Activated CD4-positive, alpha-beta memory T cell treated with anti-CD3 and anti-CD28 coated beads, Interleukin-2, amount 10 ng/mL, durations not matched to agents 7 days and 5 days (primary cell): ENCODE measurements around the gene IL9. TPM values are rescaled to one million over a fixed set of nuclear protein-coding genes. Genes with fewer than 3 reads are reported as not detected.

Source experiments
- CTCF ChIA-PET: fragments of 350-600 bp; sonication (Branson Sonifier 250); formaldehyde crosslinking; loops from one replicate; lab custom pipeline; 2021; ENCODE audit warnings: antibody characterized with exemption, inconsistent platforms; lab: Charles Lee
- POLR2A ChIA-PET: fragments of 350-600 bp; sonication (Branson Sonifier 250); formaldehyde crosslinking; loops from one replicate; lab custom pipeline; 2021; ENCODE audit warnings: antibody characterized with exemption; lab: Charles Lee
- DNase-seq: peaks from one replicate; pipeline ENCODE4 v3.0.0-alpha.2; 2020
- H3K27ac Mint-ChIP-seq: one replicate; pipeline ENCODE4 v1.8.0; 2021; ENCODE audit warnings: mild to moderate bottlenecking, mixed read lengths
- H3K27me3 Mint-ChIP-seq: one replicate; pipeline ENCODE4 v1.8.0; 2021; ENCODE audit warnings: mixed read lengths
- H3K36me3 Mint-ChIP-seq: one replicate; pipeline ENCODE4 v1.8.0; 2021; ENCODE audit warnings: low read depth, mixed read lengths
- H3K4me1 Mint-ChIP-seq: one replicate; pipeline ENCODE4 v1.8.0; 2021; ENCODE audit warnings: mixed read lengths
- H3K4me3 Mint-ChIP-seq: one replicate; pipeline ENCODE4 v1.8.0; 2021; ENCODE audit warnings: mild to moderate bottlenecking, mixed read lengths
- H3K9me3 Mint-ChIP-seq: one replicate; pipeline ENCODE4 v1.8.0; 2021; ENCODE audit warnings: mixed read lengths
- total RNA-seq, 2 experiments: library from RNA; stranded (reverse); gene quantifications; one replicate each; pipeline ENCODE4 v1.2.3, GENCODE V29; 2021

The IL9 gene
- total RNA-seq: not detected

- H3K27ac Mint-ChIP-seq: no peak within 1 kb of the TSS
- H3K36me3 Mint-ChIP-seq: no peaks in the 10 kb centered on the region
- peaks cover 14% of the 10 kb centered on the region for H3K4me1 Mint-ChIP-seq
- ChIA-PET CTCF (no interaction called here), POLR2A (no interaction called here)
- DNase-seq: no peak
- no peaks in the 10 kb centered on the region for H3K9me3 Mint-ChIP-seq
- no peak within 1 kb of the TSS for H3K4me3 Mint-ChIP-seq
- peaks cover 60% of the 10 kb centered on the region for H3K27me3 Mint-ChIP-seq
Observed at GRCh38 chr5:135895474-135896006, at the start of gene IL9. TSS of gene IL9 (minus strand) at chr5:135895841. CDS start at chr5:135895816, 25 bp downstream.

GRCh38 chr5:135944967-135945560 is 49.4 kb upstream of the IL9 start:
- H3K27me3 Mint-ChIP-seq: peaks cover 22% of the 10 kb centered on the region
- peak; percentile 20 for DNase-seq
- CTCF ChIA-PET: interaction anchor here (0.7 to 1.5 kb wide), 5 partner anchors 40 to 228 kb away, joined by 3 to 5 read pairs (median 3); no protein-coding TSS in a partner anchor
- no peak overlapping the region for H3K4me3 Mint-ChIP-seq
- H3K27ac Mint-ChIP-seq: no peak overlapping the region
- H3K4me1 Mint-ChIP-seq: no peaks in the 10 kb centered on the region
- no peaks in the 10 kb centered on the region for H3K36me3 Mint-ChIP-seq
- POLR2A ChIA-PET: no interaction called here
- no peaks in the 10 kb centered on the region for H3K9me3 Mint-ChIP-seq

GRCh38 chr5:135944564-135944963 is 48.9 kb upstream of the IL9 start:
- CTCF ChIA-PET: interaction anchor here (1.4 to 1.5 kb wide), 4 partner anchors 39 to 229 kb away, joined by 3 to 5 read pairs (median 4); no protein-coding TSS in a partner anchor
- DNase-seq: no peak
- H3K4me3 Mint-ChIP-seq: no peak overlapping the region
- no peaks in the 10 kb centered on the region for H3K9me3 Mint-ChIP-seq
- H3K27ac Mint-ChIP-seq: no peak overlapping the region
- H3K36me3 Mint-ChIP-seq: no peaks in the 10 kb centered on the region
- POLR2A ChIA-PET: no interaction called here
- no peaks in the 10 kb centered on the region for H3K4me1 Mint-ChIP-seq
- H3K27me3 Mint-ChIP-seq: peaks cover 25% of the 10 kb centered on the region

- Mint-ChIP-seq H3K27ac (no peak overlapping the region), H3K9me3 (no peaks in the 10 kb centered on the region), H3K27me3 (peaks cover 34% of the 10 kb centered on the region), H3K4me1 (no peaks in the 10 kb centered on the region), H3K4me3 (no peak overlapping the region), H3K36me3 (no peaks in the 10 kb centered on the region)
- DNase-seq: no peak
- CTCF ChIA-PET: interaction anchor here (1.1 to 1.4 kb wide), 2 partner anchors 139 kb away, joined by 3 to 6 read pairs; no protein-coding TSS in a partner anchor
- POLR2A ChIA-PET: no interaction called here
Observed at GRCh38 chr5:135942202-135942771, 46.6 kb upstream of the IL9 start.

- no peaks in the 10 kb centered on the region for H3K4me1 Mint-ChIP-seq
- CTCF ChIA-PET: interaction anchor here (0.9 to 1.1 kb wide), 2 partner anchors 28 to 140 kb away, joined by 3 read pairs; no protein-coding TSS in a partner anchor
- no peak overlapping the region for H3K27ac Mint-ChIP-seq
- no peaks in the 10 kb centered on the region for H3K9me3 Mint-ChIP-seq
- DNase-seq: no peak
- POLR2A ChIA-PET: no interaction called here
- no peak overlapping the region for H3K4me3 Mint-ChIP-seq
- peaks cover 35% of the 10 kb centered on the region for H3K27me3 Mint-ChIP-seq
- H3K36me3 Mint-ChIP-seq: no peaks in the 10 kb centered on the region
Observed at GRCh38 chr5:135941711-135942110, 46.1 kb upstream of the IL9 start.

- POLR2A ChIA-PET: no interaction called here
- Mint-ChIP-seq H3K9me3 (no peaks in the 10 kb centered on the region), H3K4me3 (no peak overlapping the region), H3K4me1 (no peaks in the 10 kb centered on the region), H3K36me3 (no peaks in the 10 kb centered on the region), H3K27me3 (peaks cover 48% of the 10 kb centered on the region), H3K27ac (no peak overlapping the region)
- CTCF ChIA-PET: interaction anchor here (1.4 kb wide), 1 partner anchor 24 kb away, joined by 3 read pairs; no protein-coding TSS in a partner anchor
- DNase-seq: no peak
Observed at GRCh38 chr5:135937245-135937911, 41.7 kb upstream of the IL9 start.

GRCh38 chr5:135934939-135935338 is 39.3 kb upstream of the IL9 start:
- ChIA-PET CTCF (no interaction called here), POLR2A (no interaction called here)
- H3K4me3 Mint-ChIP-seq: no peak overlapping the region
- H3K9me3 Mint-ChIP-seq: no peaks in the 10 kb centered on the region
- H3K27me3 Mint-ChIP-seq: peaks cover 55% of the 10 kb centered on the region
- H3K4me1 Mint-ChIP-seq: no peaks in the 10 kb centered on the region
- DNase-seq: no peak
- no peak overlapping the region for H3K27ac Mint-ChIP-seq
- H3K36me3 Mint-ChIP-seq: no peaks in the 10 kb centered on the region

GRCh38 chr5:135930949-135931295 is 35.3 kb upstream of the IL9 start:
- Mint-ChIP-seq H3K27me3 (peaks cover 58% of the 10 kb centered on the region), H3K4me3 (no peak overlapping the region), H3K36me3 (no peaks in the 10 kb centered on the region), H3K4me1 (no peaks in the 10 kb centered on the region), H3K27ac (no peak overlapping the region), H3K9me3 (no peaks in the 10 kb centered on the region)
- ChIA-PET CTCF (no interaction called here), POLR2A (no interaction called here)
- DNase-seq: no peak

GRCh38 chr5:135930029-135930948 is 34.6 kb upstream of the IL9 start:
- H3K36me3 Mint-ChIP-seq: no peaks in the 10 kb centered on the region
- H3K4me1 Mint-ChIP-seq: no peaks in the 10 kb centered on the region
- peaks cover 56% of the 10 kb centered on the region for H3K27me3 Mint-ChIP-seq
- CTCF ChIA-PET: no interaction called here
- POLR2A ChIA-PET: no interaction called here
- H3K27ac Mint-ChIP-seq: no peak overlapping the region
- no peaks in the 10 kb centered on the region for H3K9me3 Mint-ChIP-seq
- no peak for DNase-seq
- no peak overlapping the region for H3K4me3 Mint-ChIP-seq

- no peaks in the 10 kb centered on the region for H3K9me3 Mint-ChIP-seq
- POLR2A ChIA-PET: interaction anchor here (0.7 kb wide), 1 partner anchor 1782 kb away, joined by 3 read pairs; no protein-coding TSS in a partner anchor
- CTCF ChIA-PET: no interaction called here
- DNase-seq: no peak
- no peaks in the 10 kb centered on the region for H3K36me3 Mint-ChIP-seq
- H3K4me1 Mint-ChIP-seq: peaks cover 10% of the 10 kb centered on the region
- H3K4me3 Mint-ChIP-seq: no peak overlapping the region
- H3K27ac Mint-ChIP-seq: no peak overlapping the region
- peaks cover 67% of the 10 kb centered on the region for H3K27me3 Mint-ChIP-seq
Observed at GRCh38 chr5:135921388-135921787, 25.7 kb upstream of the IL9 start.

GRCh38 chr5:135920199-135920598 is 24.6 kb upstream of the IL9 start:
- H3K27me3 Mint-ChIP-seq: peaks cover 70% of the 10 kb centered on the region

GRCh38 chr5:135916638-135917263 is 21.1 kb upstream of the IL9 start:
- ChIA-PET CTCF (no interaction called here), POLR2A (no interaction called here)
- Mint-ChIP-seq H3K27me3 (peaks cover 63% of the 10 kb centered on the region), H3K4me1 (peaks cover 39% of the 10 kb centered on the region), H3K27ac (no peak overlapping the region), H3K36me3 (no peaks in the 10 kb centered on the region), H3K4me3 (no peak overlapping the region), H3K9me3 (no peaks in the 10 kb centered on the region)
- peak; percentile 36 for DNase-seq

More at GRCh38 chr5:135920199-135920598, 24.6 kb upstream of the IL9 start:
- no peak for DNase-seq
- H3K36me3 Mint-ChIP-seq: no peaks in the 10 kb centered on the region
- H3K4me3 Mint-ChIP-seq: no peak overlapping the region
- no peaks in the 10 kb centered on the region for H3K9me3 Mint-ChIP-seq
- ChIA-PET CTCF (no interaction called here), POLR2A (no interaction called here)
- H3K4me1 Mint-ChIP-seq: peaks cover 21% of the 10 kb centered on the region
- no peak overlapping the region for H3K27ac Mint-ChIP-seq
